ENCODE measurements around the gene ST7. TPM values are rescaled to one million over a fixed set of nuclear protein-coding genes. Genes with fewer than 3 reads are reported as not detected.

ST7 gene
- total and polyA plus RNA-seq, 2 of the 8 experiments (the other 6 are each of a cell fraction or from before 2014, with no cell fraction given), result 16.3 to 18.0 TPM

DNA sequence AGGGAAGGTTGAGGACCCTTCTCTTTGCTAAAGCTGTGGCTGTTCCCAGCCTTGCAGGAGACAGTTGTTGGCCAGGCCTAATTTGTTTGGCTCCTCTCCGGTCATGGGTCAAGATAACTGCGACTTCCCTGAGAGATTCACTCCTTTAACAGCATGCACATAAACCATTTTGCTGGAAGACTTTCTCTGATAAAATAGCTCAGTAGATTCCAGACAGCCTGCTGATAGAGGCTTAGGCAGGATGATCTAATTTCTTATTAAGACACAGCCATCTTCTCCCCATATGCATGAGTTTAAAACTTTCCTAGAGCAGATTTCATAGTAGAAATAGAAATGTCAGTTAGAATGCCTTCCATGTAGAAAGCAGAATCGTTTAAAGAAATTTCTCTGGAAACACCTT lies 187.6 kb downstream of the ST7 start:
- DNase-seq (ENCODE audit: low read depth in 1 of 2, low spot score in 2 of 2) (no peak), FAIRE-seq (no peak)
- no peak overlapping the region for H3K4me2 ChIP-seq (ENCODE audit: insufficient read depth in 1 of 2, low read depth in 2 of 2, low read length in 2 of 2)

More for the DNA sequence above, 187.6 kb downstream of the ST7 start:
- Histone ChIP-seq H2BK12ac (ENCODE audit: low read depth, low read length) (peak overlapping the region; percentile 68; the same call in 1 of the 2 replicates), H3K56ac (replicated peaks; ENCODE audit: insufficient read length, low read depth, low read length) (no peak overlapping the region), H3K23me2 (ENCODE audit: low read depth, low read length) (no peaks in the 10 kb centered on the region), H3K9me3 (ENCODE audit: insufficient read depth in 2 of 2, low read depth in 1 of 2, low read length in 1 of 2) (no peaks in the 10 kb centered on the region), H4K20me1 (replicated peaks in 1 of 2; ENCODE audit: control insufficient read depth in 1 of 2, insufficient read depth in 2 of 2, low read length in 2 of 2) (no peaks in the 10 kb centered on the region), H3K4me1 (replicated peaks in 1 of 4; ENCODE audit: control insufficient read depth in 3 of 4, insufficient read depth in 4 of 4, low read length in 3 of 4) (peaks cover 2 to 17% (median 11%) of the 10 kb centered on the region in 4 experiments; a peak in 4 of 7 replicates), H3K27me3 (replicated peaks in 1 of 4; ENCODE audit: control insufficient read depth in 3 of 4, extremely low read depth in 1 of 4, insufficient read depth in 3 of 4, low read length in 3 of 4) (no peaks in the 10 kb centered on the region), H2AFZ (ENCODE audit: low read length) (no peak overlapping the region), H3K79me1 (ENCODE audit: low read depth, low read length) (no peaks in the 10 kb centered on the region), H3K79me2 (ENCODE audit: control insufficient read depth in 1 of 2, insufficient read depth in 2 of 2, low read length in 2 of 2) (no peaks in the 10 kb centered on the region), H3K9ac (replicated peaks in 1 of 4; ENCODE audit: extremely low read depth in 1 of 4, low read depth in 3 of 4, low read length in 3 of 4) (no peak overlapping the region), H2AK5ac (ENCODE audit: low read depth, low read length) (no peak overlapping the region; the same call in 1 of the 2 replicates), H3K4ac (replicated peaks; ENCODE audit: insufficient read length, low read depth, low read length) (no peak overlapping the region), H3K27ac (ENCODE audit: low read depth, low read length) (no peak overlapping the region), H2BK15ac (ENCODE audit: low read length) (no peak overlapping the region), H3K23ac (ENCODE audit: insufficient read length) (no peak overlapping the region), H2BK20ac (ENCODE audit: low read length) (peak overlapping the region; percentile 13), H3K14ac (ENCODE audit: insufficient read length) (no peak overlapping the region), H4K5ac (ENCODE audit: insufficient read length, low read depth, low read length) (no peak overlapping the region), H2BK120ac (replicated peaks; ENCODE audit: low read depth, low read length) (no peak overlapping the region), H3K18ac (ENCODE audit: extremely low read depth, low read length) (0 out of 2 replicates have a peak overlapping the region, but pooled peaks have one; percentile 9), H2BK5ac (ENCODE audit: low read depth, low read length) (peak overlapping the region; percentile 6; the same call in 1 of the 2 replicates), H3K4me3 (ENCODE audit: extremely low read depth in 1 of 4, insufficient read depth in 2 of 4, low read depth in 3 of 4, low read length in 4 of 4) (no peak overlapping the region), H4K91ac (replicated peaks; ENCODE audit: insufficient read length, low read length) (peak overlapping the region; percentile 97), H3K36me3 (ENCODE audit: control insufficient read depth in 2 of 4, insufficient read depth in 4 of 4, low read length in 3 of 4) (no peaks in the 10 kb centered on the region), H4K8ac (ENCODE audit: extremely low read depth, insufficient read depth, low read length) (no peak overlapping the region)
- CTCF ChIA-PET (ENCODE audit: partially characterized antibody), result interaction anchor here (0.8 to 3.5 kb wide), 3 partner anchors 14 to 318 kb away, joined by 4 to 25 read pairs (median 11); no protein-coding TSS in a partner anchor
- TF ChIP-seq HDAC6 (IDR thresholded peaks at IDR 0.05; ENCODE audit: low read depth, low read length), result no peak
- no peak for TF ChIP-seq TEAD4 (IDR thresholded peaks at IDR 0.05; ENCODE audit: low read depth, low read length)
- no peak for TF ChIP-seq TCF12 (IDR thresholded peaks at IDR 0.05; ENCODE audit: low read depth, low read length)
- TF ChIP-seq TBP (IDR thresholded peaks at IDR 0.05; ENCODE audit: low read depth, low read length), result no peak
- no peak for TF ChIP-seq KDM4A (IDR thresholded peaks at IDR 0.05; ENCODE audit: low read depth, low read length, severe bottlenecking)
- no peak for TF ChIP-seq RNF2 (IDR thresholded peaks at IDR 0.05; ENCODE audit: borderline replicate concordance, low read depth, low read length, missing control alignments, poor library complexity, severe bottlenecking)
- no peak for TF ChIP-seq CEBPB (IDR thresholded peaks at IDR 0.05; ENCODE audit: low read depth, low read length)
- TF ChIP-seq CREB1 (IDR thresholded peaks at IDR 0.05), result no peak
- 84% methylated on average over 3 of the region's 3 CpGs; no CpG with 5 or more reads in 1 of the 2 experiments for WGBS, 2 experiments (ENCODE audit: extremely low coverage in 1 of 2, insufficient coverage in 1 of 2, insufficient read length in 1 of 2, insufficient replicate concordance in 2 of 2, low coverage in 1 of 2, low lambda C conversion rate in 2 of 2, missing lambda C conversion rate in 1 of 2)
- POLR2A ChIA-PET (ENCODE audit: partially characterized antibody), result interaction anchor here (1.4 kb wide), 1 partner anchor 187 kb away, joined by 3 read pairs; no protein-coding TSS in a partner anchor

Measured in H1 (cell line).